Liver (tissue), 9 donors: ENCODE measurements around the gene ATP6V1C2. TPM values are rescaled to one million over a fixed set of nuclear protein-coding genes. Genes with fewer than 3 reads are reported as not detected.

Experiments used
- DNase-seq: peaks from one replicate; pipeline ENCODE4 v3.0.0-alpha.2; 2017; ENCODE audit warnings: low spot score
- H3K27ac ChIP-seq, 2 donors: one replicate each; pipeline ENCODE4 v1.7.0; 2013; ENCODE audit warnings: inconsistent platforms in 2 of 2, low read length in 2 of 2, control low read depth in 1 of 2, low read depth in 1 of 2, mild to moderate bottlenecking in 1 of 2
- H3K27me3 ChIP-seq, 4 donors: one replicate each; pipeline versions ENCODE4 v1.6.1 to v1.7.0; 2013; ENCODE audit warnings: low read length in 3 of 4, inconsistent platforms in 1 of 4, mild to moderate bottlenecking in 1 of 4, moderate library complexity in 1 of 4; ENCODE audit not compliant: control insufficient read depth in 4 of 4, insufficient read depth in 4 of 4
- H3K36me3 ChIP-seq, 4 donors: one replicate each; pipeline versions ENCODE4 v1.6.1 to v1.7.0; 2013; ENCODE audit warnings: low read length in 3 of 4, mild to moderate bottlenecking in 3 of 4, low read depth in 1 of 4, moderate library complexity in 1 of 4; ENCODE audit not compliant: control insufficient read depth in 4 of 4, insufficient read depth in 3 of 4
- H3K4me1 ChIP-seq, 4 donors: one replicate each; pipeline versions ENCODE4 v1.6.1 to v1.7.0; 2013; ENCODE audit warnings: low read length in 3 of 4, mild to moderate bottlenecking in 3 of 4, moderate library complexity in 1 of 4; ENCODE audit not compliant: control insufficient read depth in 4 of 4, insufficient read depth in 4 of 4
- H3K4me3 ChIP-seq, 3 donors: one replicate each; pipeline versions ENCODE4 v1.6.1 to v1.7.0; 2013; ENCODE audit warnings: low read length in 3 of 3, control low read depth in 1 of 3, low read depth in 1 of 3, mild to moderate bottlenecking in 1 of 3
- H3K9ac ChIP-seq, 2 donors: one replicate each; pipeline ENCODE4 v1.7.0; 2013; ENCODE audit warnings: low read length in 2 of 2, mild to moderate bottlenecking in 2 of 2, moderate library complexity in 2 of 2, control low read depth in 1 of 2, low read depth in 1 of 2
- H3K9me3 ChIP-seq, 4 donors: one replicate each; pipeline versions ENCODE4 v1.6.1 to v1.7.0; 2013; ENCODE audit warnings: low read length in 3 of 4; ENCODE audit not compliant: control insufficient read depth in 4 of 4
- ATF3 ChIP-seq: IDR thresholded peaks from 2 replicates; pipeline ENCODE4 v1.6.1; 2016; ENCODE audit warnings: antibody characterized with exemption
- FOXA1 ChIP-seq: IDR thresholded peaks from 2 replicates; pipeline ENCODE4 v1.6.1; 2016; ENCODE audit warnings: antibody characterized with exemption
- GABPA ChIP-seq, 2 donors: IDR thresholded peaks in 1 of 2; conservative IDR thresholded peaks in 1 of 2; 2 replicates each; pipeline ENCODE4 v1.6.1; 2016; ENCODE audit warnings: antibody characterized with exemption in 2 of 2, mild to moderate bottlenecking in 1 of 2, moderate library complexity in 1 of 2
- HNF4A ChIP-seq, 2 donors: conservative IDR thresholded peaks; 2 replicates each; pipeline ENCODE4 v1.6.1; 2016; ENCODE audit warnings: antibody characterized with exemption in 2 of 2, mild to moderate bottlenecking in 2 of 2
- HNF4G ChIP-seq: IDR thresholded peaks from 2 replicates; pipeline ENCODE4 v1.6.1; 2016; ENCODE audit warnings: antibody characterized with exemption
- JUND ChIP-seq, 2 donors: IDR thresholded peaks; 2 replicates each; pipeline ENCODE4 v1.6.1; 2016; ENCODE audit warnings: antibody characterized with exemption in 2 of 2
- MAX ChIP-seq: IDR thresholded peaks from 2 replicates; pipeline ENCODE4 v1.6.1; 2016; ENCODE audit warnings: antibody characterized with exemption
- NR2F2 ChIP-seq: IDR thresholded peaks from 2 replicates; pipeline ENCODE4 v1.6.1; 2016; ENCODE audit warnings: antibody characterized with exemption
- REST ChIP-seq: IDR thresholded peaks from 2 replicates; pipeline ENCODE4 v1.6.1; 2016; ENCODE audit warnings: antibody characterized with exemption, mild to moderate bottlenecking
- TAF1 ChIP-seq: conservative IDR thresholded peaks from 2 replicates; pipeline ENCODE4 v1.6.1; 2016; ENCODE audit warnings: antibody characterized with exemption, mild to moderate bottlenecking
- YY1 ChIP-seq: IDR thresholded peaks from 2 replicates; pipeline ENCODE4 v1.6.1; 2016; ENCODE audit warnings: antibody characterized with exemption, mild to moderate bottlenecking
- WGBS: extraction: QIAGEN DNeasy Blood & Tissue Kit; methylation state at CpG from one replicate; pipeline ENCODE4 v1.1.7; 2013; 5-methylcytosine and 5-hydroxymethylcytosine counted together
- polyA plus RNA-seq, 2 donors: library from polyadenylated mRNA; stranded (reverse) in 1 of 2; unstranded in 1 of 2; fragments of 200-250 nt in 1 of 2; fragments of >200 nt in 1 of 2; fragmentation: Nextera tagmentation in 1 of 2; extraction: Ambion mirVana in 1 of 2; gene quantifications; one replicate each; pipeline versions ENCODE4 v1.2.1 to v1.2.3, GENCODE V29; 2013 to 2015
- total RNA-seq, 2 donors: library from RNA; depleted of rRNA; stranded (reverse); fragments of >200 nt; gene quantifications; one replicate each; pipeline ENCODE4 v1.2.3, GENCODE V29; 2014
- TF ChIP-seq, protein P1 (sequence below): fragments of 150-350 bp; IDR thresholded peaks from 2 replicates; pipeline ENCODE4 v1.5.1; 2017; ENCODE audit warnings: improper control_type of control experiment, low read depth, low read length; ENCODE audit not compliant: missing input control
- TF ChIP-seq, protein P2 (sequence below): IDR thresholded peaks from 2 replicates; pipeline ENCODE4 v1.6.1; 2016; ENCODE audit warnings: antibody characterized with exemption
- donor health status: healthy.
- donor health status: healthy.
- donor health status: healthy.
- donor health status: healthy.
- donor health status: healthy.

ATP6V1C2 gene
- total and polyA plus RNA-seq, 4 donors, result 0.08 to 0.66 (median 0.33) TPM

DNA sequence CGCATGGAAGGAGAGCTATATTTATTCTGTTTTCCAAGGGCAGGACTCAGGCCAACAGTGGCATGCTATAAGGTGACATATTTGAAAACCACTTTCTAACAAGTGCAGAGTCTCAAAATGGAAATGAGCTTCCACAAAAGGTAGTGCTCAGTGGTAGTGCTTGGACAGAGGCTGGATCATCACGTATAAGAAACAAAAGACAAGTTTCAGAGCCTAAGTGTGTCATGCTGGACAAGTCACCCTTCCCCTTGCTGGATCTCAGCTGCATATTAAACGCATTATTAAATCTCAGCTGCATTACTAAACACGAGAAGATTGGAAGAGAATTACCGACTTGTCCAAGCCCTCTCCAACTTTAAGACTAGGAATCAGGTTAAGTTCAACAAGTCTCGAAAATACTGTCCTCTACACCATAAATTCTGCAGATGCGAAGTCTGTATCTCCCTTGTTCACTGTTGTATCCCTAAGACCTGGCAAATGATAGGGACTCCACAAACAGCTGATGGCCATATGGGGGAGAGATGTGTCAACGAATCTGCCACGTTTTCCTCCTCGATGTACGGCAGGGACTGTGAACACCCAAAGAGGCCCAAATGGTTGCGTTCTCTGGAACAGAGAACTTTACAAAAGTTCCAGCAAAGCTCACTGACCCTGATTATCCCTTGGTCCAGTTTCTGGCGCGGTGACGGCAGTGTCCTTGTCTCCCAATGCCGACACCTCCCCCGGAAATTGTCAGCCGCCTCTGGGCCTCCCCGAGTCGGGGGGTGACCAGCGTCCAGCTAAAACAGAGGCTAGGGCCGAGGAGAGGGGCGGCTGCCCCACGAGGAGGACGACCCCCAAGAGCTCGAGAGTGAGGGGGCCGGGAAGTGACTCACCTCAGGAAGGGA, 32.3 kb upstream of the ATP6V1C2 start:
- Histone ChIP-seq H3K9ac (peak overlapping the region; percentile 88 to 99), H3K27ac (peak overlapping the region; percentile 77 to 82), H3K27me3 (no peaks in the 10 kb centered on the region), H3K9me3 (no peaks in the 10 kb centered on the region), H3K36me3 (no peaks in the 10 kb centered on the region), H3K4me1 (peaks cover 13 to 34% (median 24%) of the 10 kb centered on the region in 4 donors), H3K4me3 (peak overlapping the region; percentile 81 to 99 (median 98))
- no peak for DNase-seq
- TF ChIP-seq YY1 (no peak), NR2F2 (no peak), ATF3 (no peak), HNF4A (conservative IDR thresholded peaks at IDR 0.05) (no peak), REST (no peak), JUND (IDR thresholded peaks at IDR 0.05) (no peak), GABPA (IDR thresholded peaks at IDR 0.05 in 1 of 2, conservative IDR thresholded peaks at IDR 0.05 in 1 of 2) (no peak)
- TF ChIP-seq, protein P1, sequence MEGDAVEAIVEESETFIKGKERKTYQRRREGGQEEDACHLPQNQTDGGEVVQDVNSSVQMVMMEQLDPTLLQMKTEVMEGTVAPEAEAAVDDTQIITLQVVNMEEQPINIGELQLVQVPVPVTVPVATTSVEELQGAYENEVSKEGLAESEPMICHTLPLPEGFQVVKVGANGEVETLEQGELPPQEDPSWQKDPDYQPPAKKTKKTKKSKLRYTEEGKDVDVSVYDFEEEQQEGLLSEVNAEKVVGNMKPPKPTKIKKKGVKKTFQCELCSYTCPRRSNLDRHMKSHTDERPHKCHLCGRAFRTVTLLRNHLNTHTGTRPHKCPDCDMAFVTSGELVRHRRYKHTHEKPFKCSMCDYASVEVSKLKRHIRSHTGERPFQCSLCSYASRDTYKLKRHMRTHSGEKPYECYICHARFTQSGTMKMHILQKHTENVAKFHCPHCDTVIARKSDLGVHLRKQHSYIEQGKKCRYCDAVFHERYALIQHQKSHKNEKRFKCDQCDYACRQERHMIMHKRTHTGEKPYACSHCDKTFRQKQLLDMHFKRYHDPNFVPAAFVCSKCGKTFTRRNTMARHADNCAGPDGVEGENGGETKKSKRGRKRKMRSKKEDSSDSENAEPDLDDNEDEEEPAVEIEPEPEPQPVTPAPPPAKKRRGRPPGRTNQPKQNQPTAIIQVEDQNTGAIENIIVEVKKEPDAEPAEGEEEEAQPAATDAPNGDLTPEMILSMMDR, result no peak
- 5% methylated on average over 27 of the region's 27 CpGs for WGBS

DNA sequence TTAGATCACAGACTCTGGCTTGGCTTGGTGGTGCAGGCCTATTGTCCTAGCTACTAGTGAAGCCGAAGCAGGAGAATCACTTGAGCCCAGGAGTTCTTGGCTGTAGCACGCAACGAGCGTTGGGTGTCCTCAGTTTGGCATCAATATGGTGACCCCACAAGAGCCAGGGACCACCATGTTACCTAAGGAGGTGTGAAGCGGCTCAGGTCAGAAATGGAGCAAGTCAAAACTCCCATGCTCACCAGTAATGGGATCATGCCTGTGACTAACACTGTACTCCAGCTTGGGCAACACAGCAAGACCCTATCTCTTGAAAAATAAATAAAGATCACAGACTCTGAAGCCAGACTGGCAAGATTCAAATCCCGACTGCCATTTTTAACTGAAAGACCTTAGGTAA, 29.9 kb upstream of the ATP6V1C2 start:
- no peak overlapping the region for H3K27ac ChIP-seq
- 97% methylated on average over 6 of the region's 6 CpGs for WGBS
- peaks cover 13 to 30% (median 22%) of the 10 kb centered on the region in 4 donors for H3K4me1 ChIP-seq
- TF ChIP-seq TAF1 (no peak), FOXA1 (no peak), MAX (no peak), YY1 (no peak), JUND (IDR thresholded peaks at IDR 0.05) (no peak), HNF4G (no peak)
- TF ChIP-seq, protein P1, result no peak
- TF ChIP-seq, protein P2, sequence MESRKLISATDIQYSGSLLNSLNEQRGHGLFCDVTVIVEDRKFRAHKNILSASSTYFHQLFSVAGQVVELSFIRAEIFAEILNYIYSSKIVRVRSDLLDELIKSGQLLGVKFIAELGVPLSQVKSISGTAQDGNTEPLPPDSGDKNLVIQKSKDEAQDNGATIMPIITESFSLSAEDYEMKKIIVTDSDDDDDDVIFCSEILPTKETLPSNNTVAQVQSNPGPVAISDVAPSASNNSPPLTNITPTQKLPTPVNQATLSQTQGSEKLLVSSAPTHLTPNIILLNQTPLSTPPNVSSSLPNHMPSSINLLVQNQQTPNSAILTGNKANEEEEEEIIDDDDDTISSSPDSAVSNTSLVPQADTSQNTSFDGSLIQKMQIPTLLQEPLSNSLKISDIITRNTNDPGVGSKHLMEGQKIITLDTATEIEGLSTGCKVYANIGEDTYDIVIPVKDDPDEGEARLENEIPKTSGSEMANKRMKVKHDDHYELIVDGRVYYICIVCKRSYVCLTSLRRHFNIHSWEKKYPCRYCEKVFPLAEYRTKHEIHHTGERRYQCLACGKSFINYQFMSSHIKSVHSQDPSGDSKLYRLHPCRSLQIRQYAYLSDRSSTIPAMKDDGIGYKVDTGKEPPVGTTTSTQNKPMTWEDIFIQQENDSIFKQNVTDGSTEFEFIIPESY, result no peak
- no peak overlapping the region for H3K9ac ChIP-seq
- no peaks in the 10 kb centered on the region for H3K9me3 ChIP-seq
- no peaks in the 10 kb centered on the region for H3K36me3 ChIP-seq
- H3K4me3 ChIP-seq, result no peak overlapping the region
- no peak for DNase-seq
- no peaks in the 10 kb centered on the region for H3K27me3 ChIP-seq
